Gastrocnemius medialis (tissue), 4 donors: Measurements from ENCODE around the gene KCMF1. TPM values are rescaled to one million over a fixed set of nuclear protein-coding genes. Genes with fewer than 3 reads are reported as not detected.

Experiments
- ATAC-seq, 2 donors: fragments of 150-250 bp; one replicate each; pipeline ENCODE4 v1.9.1; 2016
- DNase-seq, 2 donors: peaks; one replicate each; pipeline ENCODE4 v3.0.0-alpha.2; 2019
- H3K27ac ChIP-seq, 4 donors: fragments of 200-600 bp; sonication (generic); 1 replicate in 1 of 4; 2 replicates in 3 of 4; pipeline ENCODE4 v1.5.1; 2016 to 2018; ENCODE audit warnings: mild to moderate bottlenecking in 2 of 4, moderate library complexity in 1 of 4
- H3K27me3 ChIP-seq, 3 donors: fragments of 200-600 bp; sonication (generic) in 2 of 3; 1 replicate in 1 of 3; 2 replicates in 2 of 3; pipeline versions ENCODE4 v1.5.1 to v1.6.0; 2016 to 2019; ENCODE audit warnings: mild to moderate bottlenecking in 1 of 3, moderate library complexity in 1 of 3
- H3K36me3 ChIP-seq, 2 donors: fragments of 200-600 bp; sonication (generic) in 1 of 2; one replicate each; pipeline ENCODE4 v1.5.1; 2017 to 2018
- H3K4me1 ChIP-seq, 2 donors: fragments of 200-600 bp; sonication (generic) in 1 of 2; one replicate each; pipeline ENCODE4 v1.5.1; 2016 to 2017; ENCODE audit warnings: mild to moderate bottlenecking in 2 of 2
- H3K4me3 ChIP-seq, 4 donors: fragments of 200-600 bp; sonication (generic) in 3 of 4; 1 replicate in 1 of 4; 2 replicates in 3 of 4; pipeline ENCODE4 v1.5.1; 2016 to 2019; ENCODE audit warnings: mild to moderate bottlenecking in 2 of 4
- H3K9me3 ChIP-seq, 3 donors: fragments of 200-600 bp; sonication (generic) in 2 of 3; 1 replicate in 1 of 3; 2 replicates in 2 of 3; pipeline ENCODE4 v1.5.1; 2016 to 2019
- POLR2A ChIP-seq, 2 donors: fragments of 450-650 bp; IDR thresholded peaks; one replicate each; pipeline ENCODE4 v1.6.1; 2017; ENCODE audit warnings: antibody characterized with exemption in 2 of 2, mild to moderate bottlenecking in 2 of 2, moderate library complexity in 2 of 2
- in situ Hi-C, 4 donors: fragments of 200-750 bp; cut with MboI; loops; one replicate each; pipeline versions ENCODE4 v1.15.0 to v1.8.0; 2017; ENCODE audit warnings: low sequenced_read_pairs in 4 of 4
- intact Hi-C: fragments of 100-400 bp; cut with DNase I; formaldehyde crosslinking; loops from one replicate; pipeline ENCODE4 v1.15.1; 2023; ENCODE audit warnings: low total_unique reads
- total RNA-seq, 4 donors: library from RNA; depleted of rRNA; stranded (reverse); fragments of >200 nt; gene quantifications; one replicate each; pipeline versions ENCODE4 v1.1.0 to v1.2.3, GENCODE V29; 2016
- TF ChIP-seq, protein P1 (sequence below), 5 experiments: fragments of 450-650 bp in 3 of 5; fragments of 200-600 bp in 2 of 5; sonication (generic) in 2 of 5; IDR thresholded peaks in 4 of 5; conservative IDR thresholded peaks in 1 of 5; 1 replicate in 4 of 5; 2 replicates in 1 of 5; pipeline ENCODE4 v1.5.1; 2016 to 2019; ENCODE audit warnings: antibody characterized with exemption in 5 of 5, mild to moderate bottlenecking in 3 of 5, moderate library complexity in 3 of 5

The KCMF1 gene
- total RNA-seq, 4 donors from 2014 or later, result 158 to 178 (median 165) TPM

DNA sequence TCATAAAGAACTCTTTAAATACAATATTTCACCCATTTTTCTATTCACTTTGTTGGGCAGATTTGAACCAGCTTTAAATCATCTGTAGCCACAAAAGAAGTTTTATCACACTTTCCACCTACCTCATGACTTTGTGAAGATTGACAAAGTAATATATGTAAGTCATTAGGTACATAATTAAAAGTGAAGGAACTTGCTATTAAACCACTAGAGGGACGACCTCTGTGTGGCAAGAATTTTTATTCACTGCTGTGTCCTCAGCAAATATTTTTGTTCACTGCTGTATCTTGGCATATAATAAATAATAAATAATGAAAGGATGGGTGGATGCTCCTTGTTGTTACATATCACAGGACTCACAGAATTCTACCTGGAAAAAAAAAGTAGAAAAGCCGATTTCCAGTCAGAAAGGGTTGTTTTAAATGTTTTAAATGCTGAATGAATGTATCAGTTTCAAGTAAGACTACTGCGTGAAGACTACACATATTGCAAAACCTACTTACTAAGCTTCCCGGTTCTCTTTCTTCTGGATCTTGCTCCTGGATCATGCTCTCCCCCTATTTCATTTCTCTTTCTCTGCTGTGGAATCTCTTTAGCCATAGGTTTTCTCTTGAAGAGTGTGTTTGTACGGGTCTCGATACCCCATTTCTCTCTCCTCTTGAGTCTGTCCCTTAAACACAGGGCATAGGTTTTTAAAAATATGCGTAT lies 44.8 kb downstream of the KCMF1 start:
- TF ChIP-seq, protein P1, sequence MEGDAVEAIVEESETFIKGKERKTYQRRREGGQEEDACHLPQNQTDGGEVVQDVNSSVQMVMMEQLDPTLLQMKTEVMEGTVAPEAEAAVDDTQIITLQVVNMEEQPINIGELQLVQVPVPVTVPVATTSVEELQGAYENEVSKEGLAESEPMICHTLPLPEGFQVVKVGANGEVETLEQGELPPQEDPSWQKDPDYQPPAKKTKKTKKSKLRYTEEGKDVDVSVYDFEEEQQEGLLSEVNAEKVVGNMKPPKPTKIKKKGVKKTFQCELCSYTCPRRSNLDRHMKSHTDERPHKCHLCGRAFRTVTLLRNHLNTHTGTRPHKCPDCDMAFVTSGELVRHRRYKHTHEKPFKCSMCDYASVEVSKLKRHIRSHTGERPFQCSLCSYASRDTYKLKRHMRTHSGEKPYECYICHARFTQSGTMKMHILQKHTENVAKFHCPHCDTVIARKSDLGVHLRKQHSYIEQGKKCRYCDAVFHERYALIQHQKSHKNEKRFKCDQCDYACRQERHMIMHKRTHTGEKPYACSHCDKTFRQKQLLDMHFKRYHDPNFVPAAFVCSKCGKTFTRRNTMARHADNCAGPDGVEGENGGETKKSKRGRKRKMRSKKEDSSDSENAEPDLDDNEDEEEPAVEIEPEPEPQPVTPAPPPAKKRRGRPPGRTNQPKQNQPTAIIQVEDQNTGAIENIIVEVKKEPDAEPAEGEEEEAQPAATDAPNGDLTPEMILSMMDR (IDR thresholded peaks at IDR 0.05 in 4 of 5, conservative IDR thresholded peaks at IDR 0.05 in 1 of 5), result no peak
- no peak for TF ChIP-seq POLR2A (IDR thresholded peaks at IDR 0.05)
- no peaks in the 10 kb centered on the region for H3K27me3 ChIP-seq
- ATAC-seq (peak in 1 of 2 donors; percentile 40), DNase-seq (no peak)
- no peak overlapping the region for H3K4me3 ChIP-seq
- no peaks in the 10 kb centered on the region for H3K9me3 ChIP-seq
- peak overlapping the region; percentile 40 to 49 (median 46) for H3K27ac ChIP-seq
- H3K36me3 ChIP-seq, result no peaks in the 10 kb centered on the region
- in situ Hi-C loops, result no loop called here
- peaks cover 51 to 62% of the 10 kb centered on the region in 2 donors for H3K4me1 ChIP-seq
- intact Hi-C loops, result loop anchor here (2.0 kb wide), 2 partner anchors 45 to 89 kb away; partner anchors contain the start of gene KCMF1

DNA sequence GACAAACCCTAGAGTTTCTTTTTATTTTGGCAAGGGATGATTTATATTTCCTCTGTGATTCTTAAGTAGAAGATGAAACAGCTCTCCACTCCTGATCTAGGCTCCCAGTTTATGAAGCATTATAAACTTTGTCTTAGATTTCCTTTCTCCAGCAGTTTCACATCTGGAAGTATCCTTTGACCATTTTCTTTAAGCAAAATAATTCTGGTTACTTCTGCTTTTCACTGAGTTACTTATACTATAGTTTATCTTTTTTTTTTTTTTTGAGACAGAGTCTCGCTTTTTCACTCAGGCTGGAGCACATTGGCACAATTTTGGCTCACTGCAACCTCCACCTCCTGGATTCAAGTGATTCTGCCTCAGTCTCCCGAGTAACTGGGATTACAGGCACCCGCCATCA lies 45.5 kb downstream of the KCMF1 start:
- in situ Hi-C loops, result no loop called here
- no peaks in the 10 kb centered on the region for H3K36me3 ChIP-seq
- TF ChIP-seq, protein P1 (IDR thresholded peaks at IDR 0.05 in 4 of 5, conservative IDR thresholded peaks at IDR 0.05 in 1 of 5), result no peak
- no peak for TF ChIP-seq POLR2A (IDR thresholded peaks at IDR 0.05)
- intact Hi-C loops, result loop anchor here (2.0 kb wide), 1 partner anchor 46 kb away; the partner anchor contains the start of gene KCMF1
- H3K27me3 ChIP-seq, result no peaks in the 10 kb centered on the region
- H3K4me3 ChIP-seq, result no peak overlapping the region
- ATAC-seq (no peak), DNase-seq (no peak)
- H3K4me1 ChIP-seq, result peaks cover 45 to 56% of the 10 kb centered on the region in 2 donors
- no peaks in the 10 kb centered on the region for H3K9me3 ChIP-seq
- peak overlapping the region; percentile 15 to 46 (median 42) for H3K27ac ChIP-seq

DNA sequence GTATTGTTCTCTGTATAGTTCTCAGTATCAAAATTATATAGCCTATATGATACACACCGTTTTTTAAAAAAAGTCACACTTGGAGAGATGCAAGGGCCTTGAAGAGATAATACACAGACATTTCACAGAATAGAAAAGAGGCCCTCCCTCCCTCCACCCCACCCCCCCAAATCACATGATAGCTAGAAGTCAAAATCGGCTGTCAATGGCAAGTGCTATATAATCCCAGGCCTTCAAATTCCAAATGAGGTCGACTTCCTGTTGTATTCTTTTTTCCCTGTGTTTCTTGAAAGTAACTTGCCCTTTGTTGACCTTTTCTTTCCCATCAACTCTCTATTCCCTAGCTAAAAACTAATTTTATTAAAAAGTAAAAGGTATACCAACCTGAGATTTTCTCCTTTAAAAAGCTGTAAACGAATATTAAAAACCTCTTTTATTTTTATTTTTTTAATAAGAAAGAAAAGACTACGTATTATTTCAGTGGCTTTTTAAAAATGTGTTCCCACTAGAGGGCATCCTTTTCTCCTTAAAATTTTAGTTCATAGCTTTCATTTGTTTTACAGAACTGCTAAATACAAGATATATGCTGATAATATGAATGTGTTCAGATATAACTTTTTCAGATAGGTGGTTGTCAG lies 46.6 kb downstream of the KCMF1 start:
- intact Hi-C loops (loop anchor here (2.0 kb wide), 1 partner anchor 47 kb away; the partner anchor contains the start of gene KCMF1), in situ Hi-C loops (no loop called here)
- Histone ChIP-seq H3K9me3 (no peaks in the 10 kb centered on the region), H3K27ac (peak overlapping the region in 2 of 4 donors; percentile 12 to 41), H3K4me1 (peaks cover 37 to 45% of the 10 kb centered on the region in 2 donors), H3K4me3 (no peak overlapping the region), H3K36me3 (no peaks in the 10 kb centered on the region), H3K27me3 (no peaks in the 10 kb centered on the region)
- TF ChIP-seq, protein P1 (IDR thresholded peaks at IDR 0.05 in 4 of 5, conservative IDR thresholded peaks at IDR 0.05 in 1 of 5), result peak in 3 of 5 experiments; percentile 17 to 41 (median 21)
- no peak for TF ChIP-seq POLR2A (IDR thresholded peaks at IDR 0.05)
- DNase-seq (no peak), ATAC-seq (no peak)

DNA sequence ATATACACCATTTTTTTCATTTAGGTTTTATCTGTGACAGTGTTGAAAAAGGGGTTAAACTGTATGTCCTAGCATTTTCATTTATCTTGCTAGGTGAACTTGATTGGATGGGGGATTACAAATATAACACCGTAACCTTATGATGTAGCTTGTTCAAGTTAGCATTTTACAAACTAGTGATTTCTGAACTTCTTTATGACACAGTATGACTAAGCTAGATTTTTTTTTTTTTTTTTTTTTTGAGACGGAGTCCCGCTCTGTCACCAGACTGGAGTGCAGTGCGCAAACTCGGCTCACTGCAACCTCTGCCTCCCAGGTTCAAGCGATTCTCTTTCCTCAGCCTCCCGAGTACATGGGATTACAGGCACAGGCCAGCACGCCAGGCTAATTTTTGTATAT lies 47.1 kb downstream of the KCMF1 start:
- ATAC-seq (no peak), DNase-seq (no peak)
- Histone ChIP-seq H3K27me3 (no peaks in the 10 kb centered on the region), H3K4me1 (peaks cover 32 to 40% of the 10 kb centered on the region in 2 donors), H3K36me3 (no peaks in the 10 kb centered on the region), H3K4me3 (no peak overlapping the region), H3K9me3 (no peaks in the 10 kb centered on the region), H3K27ac (peak overlapping the region in 2 of 4 donors; percentile 12 to 41)
- TF ChIP-seq POLR2A (IDR thresholded peaks at IDR 0.05), result no peak
- TF ChIP-seq, protein P1 (IDR thresholded peaks at IDR 0.05 in 4 of 5, conservative IDR thresholded peaks at IDR 0.05 in 1 of 5), result peak in 1 of 5 experiments; percentile 1
- in situ Hi-C loops, result no loop called here
- intact Hi-C loops, result no loop called here
